Bone marrow (tissue), 2 donors: Measurements from ENCODE around the gene ZMYM2.

ENCODE experiments used
- DNase-seq, 2 donors: peaks; one replicate each; lab custom pipeline; 2025; lab: John Stamatoyannopoulos, UW

The ZMYM2 gene

GRCh38 chr13:20134732-20135131, 176.2 kb downstream of the ZMYM2 start:
- no peak for DNase-seq

- no peak for DNase-seq
Observed at GRCh38 chr13:20136781-20137703, 178.5 kb downstream of the ZMYM2 start.

GRCh38 chr13:20137875-20138274, 179.3 kb downstream of the ZMYM2 start:
- DNase-seq, result no peak

- no peak for DNase-seq
Observed at GRCh38 chr13:20140487-20140886, 182.0 kb downstream of the ZMYM2 start.
